Loucy (cell line): Measurements from ENCODE around the gene TMEM238.
A peak's percentile ranks its signal among the peaks of the same experiment; 100 is the strongest.

Experiments
- H2AFZ ChIP-seq: fragments of 200-600 bp; sonication (generic); 2 replicates; pipeline ENCODE4 v1.6.0; 2016; ENCODE audit warnings: antibody characterized with exemption, mild to moderate bottlenecking, low read length, moderate library complexity
- H3F3A ChIP-seq: fragments of 200-600 bp; 2 replicates; pipeline ENCODE4 v1.6.0; 2016; ENCODE audit warnings: antibody characterized with exemption, low read depth, mild to moderate bottlenecking
- H3K27me3 ChIP-seq: fragments of 200-600 bp; sonication (generic); 2 replicates; pipeline ENCODE4 v1.6.1; 2014; ENCODE audit warnings: low read length, mild to moderate bottlenecking; ENCODE audit not compliant: insufficient read depth, poor library complexity, severe bottlenecking
- H3K36me3 ChIP-seq: fragments of 200-600 bp; sonication (generic); 2 replicates; pipeline ENCODE4 v1.6.1; 2016; ENCODE audit warnings: low read length; ENCODE audit not compliant: insufficient read depth
- H3K4me1 ChIP-seq: fragments of 200-600 bp; sonication (generic); 2 replicates; pipeline ENCODE4 v1.5.1; 2014; ENCODE audit warnings: low read length, mild to moderate bottlenecking; ENCODE audit not compliant: insufficient read depth, poor library complexity, severe bottlenecking
- H3K4me2 ChIP-seq: fragments of 200-600 bp; sonication (generic); 2 replicates; pipeline ENCODE4 v1.6.0; 2014; ENCODE audit warnings: antibody characterized with exemption, low read length, low read depth, mild to moderate bottlenecking; ENCODE audit not compliant: poor library complexity, severe bottlenecking
- H3K4me3 ChIP-seq: fragments of 200-600 bp; sonication (generic); 2 replicates; pipeline ENCODE4 v1.5.1; 2014; ENCODE audit warnings: low read length, mild to moderate bottlenecking, mixed read lengths; ENCODE audit not compliant: poor library complexity, severe bottlenecking
- H3K79me2 ChIP-seq: fragments of 200-600 bp; sonication (generic); 2 replicates; pipeline ENCODE4 v1.6.1; 2014; ENCODE audit warnings: low read length; ENCODE audit not compliant: insufficient read depth
- H3K9ac ChIP-seq: fragments of 200-600 bp; sonication (generic); 2 replicates; pipeline ENCODE4 v1.6.0; 2014; ENCODE audit warnings: mild to moderate bottlenecking, low read depth, low read length, moderate library complexity; ENCODE audit not compliant: poor library complexity, severe bottlenecking
- H3K9me2 ChIP-seq: fragments of 200-600 bp; sonication (generic); replicated peaks from 2 replicates; pipeline ENCODE4 v1.6.1; 2016; ENCODE audit warnings: low read depth, low read length, mixed read lengths
- H3K9me3 ChIP-seq: fragments of 200-600 bp; sonication (generic); 2 replicates; pipeline ENCODE4 v1.6.1; 2014; ENCODE audit warnings: mild to moderate bottlenecking, antibody characterized with exemption, low read length, low read depth; ENCODE audit not compliant: insufficient read depth
- H4K20me1 ChIP-seq: fragments of 200-600 bp; sonication (generic); 2 replicates; pipeline ENCODE4 v1.6.0; 2014; ENCODE audit warnings: antibody characterized with exemption, low read length, mild to moderate bottlenecking; ENCODE audit not compliant: insufficient read depth, poor library complexity, severe bottlenecking
- EZH2phosphoT487 ChIP-seq: fragments of 200-600 bp; IDR thresholded peaks from 2 replicates; pipeline ENCODE4 v1.6.1; 2018; ENCODE audit warnings: antibody characterized with exemption, mild to moderate bottlenecking, moderate library complexity, borderline replicate concordance
- TF ChIP-seq, protein P1 (sequence below): fragments of 200-600 bp; sonication (generic); conservative IDR thresholded peaks from 2 replicates; pipeline ENCODE4 v1.5.1; 2014; ENCODE audit warnings: mild to moderate bottlenecking, antibody characterized with exemption, low read length

TMEM238 gene

DNA sequence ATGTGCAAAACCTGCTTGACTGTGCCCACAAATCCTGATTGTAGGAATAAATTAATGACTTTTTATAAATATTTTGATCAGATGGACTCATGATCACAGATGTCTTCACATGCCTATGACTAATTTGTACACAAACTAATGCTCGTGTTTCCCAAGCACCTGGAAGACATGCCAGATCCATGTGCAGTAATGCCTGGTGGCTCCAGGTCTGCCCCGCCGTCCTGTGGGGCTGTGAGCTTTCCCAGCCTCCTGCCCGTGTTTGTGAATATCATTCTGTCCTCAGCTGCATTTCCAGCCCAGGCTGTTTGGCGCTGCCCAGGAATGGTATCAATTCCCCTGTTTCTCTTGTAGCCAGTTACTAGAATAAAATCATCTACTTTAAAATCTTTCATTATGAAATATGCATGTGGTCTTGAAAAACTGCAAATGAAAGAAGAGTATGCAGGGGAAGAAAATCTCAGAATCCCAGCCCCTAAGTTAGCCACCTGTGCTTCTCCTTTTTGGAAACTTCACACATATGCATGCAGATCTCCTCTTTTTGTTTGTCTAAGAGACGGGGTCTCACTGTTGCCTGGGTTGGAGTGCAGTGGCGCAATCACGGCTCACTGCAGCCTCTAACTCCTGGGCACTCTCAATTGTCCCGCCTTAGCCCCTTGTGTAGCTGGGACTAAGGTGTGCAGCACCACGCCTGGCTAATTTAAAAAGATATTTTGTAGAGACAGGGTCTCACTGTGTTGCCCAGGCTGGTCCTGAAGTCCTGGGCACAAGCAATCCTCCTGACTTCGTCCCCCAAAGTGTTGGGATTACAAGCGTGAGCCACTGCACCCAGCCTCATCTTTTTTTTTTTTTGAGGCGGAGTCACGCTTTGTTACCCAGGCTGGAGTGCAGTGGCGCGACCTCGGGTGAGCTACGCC lies 7.9 kb upstream of the TMEM238 start:
- no peak for TF ChIP-seq EZH2phosphoT487
- TF ChIP-seq, protein P1, sequence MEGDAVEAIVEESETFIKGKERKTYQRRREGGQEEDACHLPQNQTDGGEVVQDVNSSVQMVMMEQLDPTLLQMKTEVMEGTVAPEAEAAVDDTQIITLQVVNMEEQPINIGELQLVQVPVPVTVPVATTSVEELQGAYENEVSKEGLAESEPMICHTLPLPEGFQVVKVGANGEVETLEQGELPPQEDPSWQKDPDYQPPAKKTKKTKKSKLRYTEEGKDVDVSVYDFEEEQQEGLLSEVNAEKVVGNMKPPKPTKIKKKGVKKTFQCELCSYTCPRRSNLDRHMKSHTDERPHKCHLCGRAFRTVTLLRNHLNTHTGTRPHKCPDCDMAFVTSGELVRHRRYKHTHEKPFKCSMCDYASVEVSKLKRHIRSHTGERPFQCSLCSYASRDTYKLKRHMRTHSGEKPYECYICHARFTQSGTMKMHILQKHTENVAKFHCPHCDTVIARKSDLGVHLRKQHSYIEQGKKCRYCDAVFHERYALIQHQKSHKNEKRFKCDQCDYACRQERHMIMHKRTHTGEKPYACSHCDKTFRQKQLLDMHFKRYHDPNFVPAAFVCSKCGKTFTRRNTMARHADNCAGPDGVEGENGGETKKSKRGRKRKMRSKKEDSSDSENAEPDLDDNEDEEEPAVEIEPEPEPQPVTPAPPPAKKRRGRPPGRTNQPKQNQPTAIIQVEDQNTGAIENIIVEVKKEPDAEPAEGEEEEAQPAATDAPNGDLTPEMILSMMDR, result no peak
- Histone ChIP-seq H3K4me2 (no peak overlapping the region), H3K36me3 (peaks cover 23% of the 10 kb centered on the region; the same call in 1 of the 2 replicates), H3K9me2 (no peaks in the 10 kb centered on the region), H4K20me1 (peaks cover 47% of the 10 kb centered on the region), H3K9me3 (no peaks in the 10 kb centered on the region), H3K4me1 (peaks cover 24% of the 10 kb centered on the region), H3F3A (no peaks in the 10 kb centered on the region), H3K79me2 (peaks cover 34% of the 10 kb centered on the region), H3K4me3 (no peak overlapping the region), H3K9ac (no peak overlapping the region), H3K27me3 (no peaks in the 10 kb centered on the region), H2AFZ (no peak overlapping the region)

DNA sequence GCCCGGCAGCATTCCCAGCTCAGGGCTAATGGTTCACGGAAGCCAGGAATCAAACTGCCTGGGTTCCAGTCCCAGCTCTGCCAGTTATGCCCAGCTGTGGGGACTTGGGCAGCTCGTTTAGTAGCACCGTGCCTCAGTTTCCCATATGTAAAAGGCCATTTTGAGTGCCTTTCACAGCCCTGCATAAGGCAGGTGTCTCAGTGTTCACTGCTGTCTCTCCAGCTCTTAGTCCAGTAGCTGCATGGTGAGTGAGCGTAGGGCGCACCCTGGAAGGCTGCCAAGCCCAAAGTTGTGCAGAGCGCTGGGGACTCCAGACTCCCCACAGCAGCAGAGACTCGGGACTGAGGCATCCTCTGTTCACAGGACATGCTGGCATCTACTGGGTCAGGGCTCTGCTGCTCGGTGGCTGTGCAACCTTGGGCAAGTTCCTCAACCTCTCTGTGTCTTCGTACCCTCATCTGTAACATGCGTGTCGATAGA lies 7.1 kb upstream of the TMEM238 start:
- peaks cover 23% of the 10 kb centered on the region; the same call in 1 of the 2 replicates for H3K36me3 ChIP-seq
- no peak for TF ChIP-seq EZH2phosphoT487
- TF ChIP-seq, protein P1, result no peak
- H3K4me3 ChIP-seq, result no peak overlapping the region
- H3K9me3 ChIP-seq, result no peaks in the 10 kb centered on the region
- no peaks in the 10 kb centered on the region for H3K9me2 ChIP-seq
- peaks cover 54% of the 10 kb centered on the region for H4K20me1 ChIP-seq
- peaks cover 30% of the 10 kb centered on the region for H3K4me1 ChIP-seq
- H3K4me2 ChIP-seq, result no peak overlapping the region
- H3K27me3 ChIP-seq, result no peaks in the 10 kb centered on the region
- H3F3A ChIP-seq, result no peaks in the 10 kb centered on the region
- no peak overlapping the region for H3K9ac ChIP-seq
- H3K79me2 ChIP-seq, result peaks cover 42% of the 10 kb centered on the region
- H2AFZ ChIP-seq, result no peak overlapping the region

DNA sequence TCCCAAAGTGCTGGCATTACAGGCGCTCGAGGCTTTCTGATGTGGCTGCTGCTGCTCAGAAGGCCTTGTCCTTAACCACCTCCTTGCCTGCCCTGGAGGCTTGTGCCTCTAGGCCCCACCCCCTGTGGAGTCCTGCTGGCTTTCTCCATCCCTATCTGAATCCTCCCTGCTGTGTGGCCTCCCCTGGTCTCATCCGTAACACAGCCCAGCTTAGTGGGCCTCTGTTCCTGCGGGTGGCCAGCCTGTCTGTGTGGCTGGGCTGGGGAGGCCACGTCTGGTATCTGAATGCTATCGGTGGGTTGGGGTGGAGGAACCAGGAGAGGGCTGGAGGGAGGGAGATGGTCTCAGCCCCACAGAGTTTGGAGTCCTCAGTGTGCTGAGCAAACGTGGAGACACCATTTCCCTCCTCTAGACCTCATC lies 6.4 kb upstream of the TMEM238 start:
- no peak overlapping the region for H2AFZ ChIP-seq
- H3K27me3 ChIP-seq, result no peaks in the 10 kb centered on the region
- peak overlapping the region; percentile 100 for H3K4me2 ChIP-seq
- H3K79me2 ChIP-seq, result peaks cover 47% of the 10 kb centered on the region
- peaks cover 58% of the 10 kb centered on the region for H4K20me1 ChIP-seq
- no peaks in the 10 kb centered on the region for H3K9me3 ChIP-seq
- H3F3A ChIP-seq, result no peaks in the 10 kb centered on the region
- no peak for TF ChIP-seq EZH2phosphoT487
- TF ChIP-seq, protein P1, result no peak
- no peak overlapping the region for H3K9ac ChIP-seq
- H3K9me2 ChIP-seq, result no peaks in the 10 kb centered on the region
- H3K4me1 ChIP-seq, result peaks cover 30% of the 10 kb centered on the region
- no peak overlapping the region for H3K4me3 ChIP-seq
- H3K36me3 ChIP-seq, result peaks cover 23% of the 10 kb centered on the region; the same call in 1 of the 2 replicates
